AG09309 (cell line): ENCODE data around the gene NQO1.

Experiments
- DNase-seq: peaks from one replicate; pipeline ENCODE4 v3.0.0-alpha.2; 2010; ENCODE audit warnings: low read depth
- H3K4me3 ChIP-seq: 2 replicates; pipeline ENCODE4 v1.5.1; 2011; ENCODE audit warnings: mild to moderate bottlenecking, low read depth, low read length, moderate library complexity; ENCODE audit not compliant: control insufficient read depth
- CTCF ChIP-seq: IDR thresholded peaks from 2 replicates; pipeline ENCODE4 v1.5.1; 2011; ENCODE audit warnings: mild to moderate bottlenecking, low read depth, low read length, inconsistent platforms; ENCODE audit not compliant: insufficient read depth, control insufficient read depth; ENCODE audit errors: missing control alignments

The NQO1 gene

GRCh38 chr16:69725480-69726312 is 664 bp downstream of the NQO1 start:
- no peak for DNase-seq
- H3K4me3 ChIP-seq, result peak overlapping the region; percentile 74
- TF ChIP-seq CTCF, result no peak

GRCh38 chr16:69724981-69725479 is 1.3 kb downstream of the NQO1 start:
- no peak for TF ChIP-seq CTCF
- H3K4me3 ChIP-seq, result peak overlapping the region; percentile 74
- no peak for DNase-seq

- no peak for DNase-seq
- TF ChIP-seq CTCF, result no peak
- H3K4me3 ChIP-seq, result peak overlapping the region; percentile 74
These were observed 1.9 kb downstream of the NQO1 start for GRCh38 chr16:69724414-69724873.

- H3K4me3 ChIP-seq, result no peak overlapping the region
- DNase-seq, result no peak
- TF ChIP-seq CTCF, result no peak
These were observed 4.9 kb downstream of the NQO1 start for GRCh38 chr16:69721441-69721957.

- no peak for DNase-seq
- H3K4me3 ChIP-seq, result no peak overlapping the region
- TF ChIP-seq CTCF, result no peak
These were observed 5.4 kb downstream of the NQO1 start for GRCh38 chr16:69720822-69721430.

- H3K4me3 ChIP-seq, result no peak overlapping the region
- DNase-seq, result no peak
- TF ChIP-seq CTCF, result no peak
These were observed 8.1 kb downstream of the NQO1 start for GRCh38 chr16:69718111-69718764.
